ENCODE results near the gene WNT7A.

Gene WNT7A

GRCh38 chr3:13837751-13838150 lies 42.1 kb downstream of the WNT7A start:
- TF ChIP-seq CTCF (IDR thresholded peaks at IDR 0.05; ENCODE audit: borderline replicate concordance, extremely low read depth, low read length, poor library complexity, severe bottlenecking) (no peak), EZH2 (IDR thresholded peaks at IDR 0.05; ENCODE audit: borderline replicate concordance, low read depth, low read length, severe bottlenecking) (no peak)
- no peaks in the 10 kb centered on the region for H3K79me2 ChIP-seq (ENCODE audit: insufficient read depth, low read length)
- DNase-seq = no peak
- H3K9ac ChIP-seq (ENCODE audit: low read depth, low read length) = no peak overlapping the region
- ATAC-seq (ENCODE audit: insufficient read depth, low read depth) = no peak
- H3K4me1 ChIP-seq (ENCODE audit: insufficient read depth, low read length) = no peaks in the 10 kb centered on the region
- no peaks in the 10 kb centered on the region for H3K9me3 ChIP-seq (ENCODE audit: insufficient read depth, low read length, severe bottlenecking)
- H3K4me2 ChIP-seq (ENCODE audit: insufficient read depth, low read length) = no peak overlapping the region
- H2AFZ ChIP-seq (ENCODE audit: low read depth, low read length) = no peak overlapping the region
- no peak overlapping the region for H3K4me3 ChIP-seq (ENCODE audit: low read depth in 1 of 2, low read length in 2 of 2)
- no peak overlapping the region for H3K27ac ChIP-seq (ENCODE audit: low read length)
- H3K36me3 ChIP-seq (ENCODE audit: insufficient read depth, low read length) = no peaks in the 10 kb centered on the region
- H4K20me1 ChIP-seq (ENCODE audit: insufficient read depth, low read length) = no peaks in the 10 kb centered on the region
- peaks cover 5% of the 10 kb centered on the region for H3K27me3 ChIP-seq (ENCODE audit: insufficient read depth, low read length, poor library complexity)

GRCh38 chr3:13836658-13837587 lies 42.9 kb downstream of the WNT7A start:
- Histone ChIP-seq H4K20me1 (ENCODE audit: insufficient read depth, low read length) (no peaks in the 10 kb centered on the region), H3K79me2 (ENCODE audit: insufficient read depth, low read length) (no peaks in the 10 kb centered on the region), H3K4me3 (ENCODE audit: low read depth in 1 of 2, low read length in 2 of 2) (no peak overlapping the region), H3K27ac (ENCODE audit: low read length) (no peak overlapping the region), H3K27me3 (ENCODE audit: insufficient read depth, low read length, poor library complexity) (peaks cover 5% of the 10 kb centered on the region), H2AFZ (ENCODE audit: low read depth, low read length) (no peak overlapping the region), H3K4me2 (ENCODE audit: insufficient read depth, low read length) (no peak overlapping the region), H3K9me3 (ENCODE audit: insufficient read depth, low read length, severe bottlenecking) (no peaks in the 10 kb centered on the region), H3K4me1 (ENCODE audit: insufficient read depth, low read length) (no peaks in the 10 kb centered on the region), H3K36me3 (ENCODE audit: insufficient read depth, low read length) (no peaks in the 10 kb centered on the region), H3K9ac (ENCODE audit: low read depth, low read length) (no peak overlapping the region)
- no peak for ATAC-seq (ENCODE audit: insufficient read depth, low read depth)
- TF ChIP-seq EZH2 (IDR thresholded peaks at IDR 0.05; ENCODE audit: borderline replicate concordance, low read depth, low read length, severe bottlenecking) = no peak
- DNase-seq = no peak

- Histone ChIP-seq H3K79me2 (ENCODE audit: insufficient read depth, low read length) (no peaks in the 10 kb centered on the region), H3K4me1 (ENCODE audit: insufficient read depth, low read length) (no peaks in the 10 kb centered on the region), H3K9ac (ENCODE audit: low read depth, low read length) (no peak overlapping the region), H4K20me1 (ENCODE audit: insufficient read depth, low read length) (no peaks in the 10 kb centered on the region; the same call in 1 of the 2 replicates), H3K9me3 (ENCODE audit: insufficient read depth, low read length, severe bottlenecking) (no peaks in the 10 kb centered on the region), H3K27me3 (ENCODE audit: insufficient read depth, low read length, poor library complexity) (peaks cover 8% of the 10 kb centered on the region), H3K4me2 (ENCODE audit: insufficient read depth, low read length) (no peak overlapping the region), H3K36me3 (ENCODE audit: insufficient read depth, low read length) (no peaks in the 10 kb centered on the region), H2AFZ (ENCODE audit: low read depth, low read length) (no peak overlapping the region), H3K4me3 (ENCODE audit: low read depth in 1 of 2, low read length in 2 of 2) (no peak overlapping the region), H3K27ac (ENCODE audit: low read length) (no peak overlapping the region)
- TF ChIP-seq EZH2 (IDR thresholded peaks at IDR 0.05; ENCODE audit: borderline replicate concordance, low read depth, low read length, severe bottlenecking) = no peak
- TF ChIP-seq CTCF (IDR thresholded peaks at IDR 0.05; ENCODE audit: borderline replicate concordance, extremely low read depth, low read length, poor library complexity, severe bottlenecking) = no peak
- DNase-seq (no peak), ATAC-seq (ENCODE audit: insufficient read depth, low read depth) (no peak)
Observed at GRCh38 chr3:13835246-13835645, 44.6 kb downstream of the WNT7A start.

GRCh38 chr3:13834258-13835035 lies 45.4 kb downstream of the WNT7A start:
- Histone ChIP-seq H3K4me2 (ENCODE audit: insufficient read depth, low read length) (no peak overlapping the region), H3K79me2 (ENCODE audit: insufficient read depth, low read length) (no peaks in the 10 kb centered on the region), H3K27me3 (ENCODE audit: insufficient read depth, low read length, poor library complexity) (peaks cover 8% of the 10 kb centered on the region), H4K20me1 (ENCODE audit: insufficient read depth, low read length) (no peaks in the 10 kb centered on the region; the same call in 1 of the 2 replicates), H3K36me3 (ENCODE audit: insufficient read depth, low read length) (no peaks in the 10 kb centered on the region), H3K9me3 (ENCODE audit: insufficient read depth, low read length, severe bottlenecking) (no peaks in the 10 kb centered on the region), H3K4me3 (ENCODE audit: low read depth in 1 of 2, low read length in 2 of 2) (no peak overlapping the region), H3K4me1 (ENCODE audit: insufficient read depth, low read length) (no peaks in the 10 kb centered on the region), H2AFZ (ENCODE audit: low read depth, low read length) (no peak overlapping the region), H3K9ac (ENCODE audit: low read depth, low read length) (no peak overlapping the region), H3K27ac (ENCODE audit: low read length) (no peak overlapping the region)
- DNase-seq (no peak), ATAC-seq (ENCODE audit: insufficient read depth, low read depth) (no peak)
- TF ChIP-seq CTCF (IDR thresholded peaks at IDR 0.05; ENCODE audit: borderline replicate concordance, extremely low read depth, low read length, poor library complexity, severe bottlenecking) (no peak), EZH2 (IDR thresholded peaks at IDR 0.05; ENCODE audit: borderline replicate concordance, low read depth, low read length, severe bottlenecking) (no peak)

Data from DND-41 (cell line).